Nephron (organoid): ENCODE data around the gene SLAMF9.

ENCODE experiments used
- H3K27ac Mint-ChIP-seq, 3 experiments: 2 replicates each; pipeline ENCODE4 v1.8.0; 2020; ENCODE audit warnings: mixed read lengths in 3 of 3, mild to moderate bottlenecking in 2 of 3, moderate library complexity in 1 of 3
- H3K27me3 Mint-ChIP-seq: 2 replicates; pipeline ENCODE4 v1.8.0; 2021; ENCODE audit warnings: low read depth, mild to moderate bottlenecking, moderate library complexity, mixed read lengths
- H3K36me3 Mint-ChIP-seq: 2 replicates; pipeline ENCODE4 v1.8.0; 2020; ENCODE audit warnings: low read depth, mixed read lengths
- H3K4me1 Mint-ChIP-seq: 2 replicates; pipeline ENCODE4 v1.8.0; 2020; ENCODE audit warnings: mixed read lengths
- H3K4me3 Mint-ChIP-seq, 3 experiments: 2 replicates each; pipeline ENCODE4 v1.8.0; 2020; ENCODE audit warnings: mild to moderate bottlenecking in 3 of 3, mixed read lengths in 3 of 3, moderate library complexity in 2 of 3
- H3K9me3 Mint-ChIP-seq: 2 replicates; pipeline ENCODE4 v1.8.0; 2020; ENCODE audit warnings: mixed read lengths
- TF ChIP-seq, protein P1 (sequence below), 3 experiments: fragments of 200-600 bp; sonication (generic); IDR thresholded peaks; one replicate each; pipeline ENCODE4 v1.5.0; 2021; ENCODE audit warnings: antibody characterized with exemption in 3 of 3; ENCODE audit not compliant: unreplicated experiment in 3 of 3

Gene SLAMF9

GRCh38 chr1:159986531-159986930, 32.5 kb upstream of the SLAMF9 start:
- Mint-ChIP-seq H3K27me3 (peaks cover 8% of the 10 kb centered on the region), H3K4me1 (no peaks in the 10 kb centered on the region), H3K9me3 (no peaks in the 10 kb centered on the region), H3K36me3 (no peaks in the 10 kb centered on the region), H3K27ac (no peak overlapping the region), H3K4me3 (no peak overlapping the region)
- TF ChIP-seq, protein P1, sequence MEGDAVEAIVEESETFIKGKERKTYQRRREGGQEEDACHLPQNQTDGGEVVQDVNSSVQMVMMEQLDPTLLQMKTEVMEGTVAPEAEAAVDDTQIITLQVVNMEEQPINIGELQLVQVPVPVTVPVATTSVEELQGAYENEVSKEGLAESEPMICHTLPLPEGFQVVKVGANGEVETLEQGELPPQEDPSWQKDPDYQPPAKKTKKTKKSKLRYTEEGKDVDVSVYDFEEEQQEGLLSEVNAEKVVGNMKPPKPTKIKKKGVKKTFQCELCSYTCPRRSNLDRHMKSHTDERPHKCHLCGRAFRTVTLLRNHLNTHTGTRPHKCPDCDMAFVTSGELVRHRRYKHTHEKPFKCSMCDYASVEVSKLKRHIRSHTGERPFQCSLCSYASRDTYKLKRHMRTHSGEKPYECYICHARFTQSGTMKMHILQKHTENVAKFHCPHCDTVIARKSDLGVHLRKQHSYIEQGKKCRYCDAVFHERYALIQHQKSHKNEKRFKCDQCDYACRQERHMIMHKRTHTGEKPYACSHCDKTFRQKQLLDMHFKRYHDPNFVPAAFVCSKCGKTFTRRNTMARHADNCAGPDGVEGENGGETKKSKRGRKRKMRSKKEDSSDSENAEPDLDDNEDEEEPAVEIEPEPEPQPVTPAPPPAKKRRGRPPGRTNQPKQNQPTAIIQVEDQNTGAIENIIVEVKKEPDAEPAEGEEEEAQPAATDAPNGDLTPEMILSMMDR (IDR thresholded peaks at IDR 0.05; ENCODE audit: unreplicated experiment in 3 of 3): no peak

DNA sequence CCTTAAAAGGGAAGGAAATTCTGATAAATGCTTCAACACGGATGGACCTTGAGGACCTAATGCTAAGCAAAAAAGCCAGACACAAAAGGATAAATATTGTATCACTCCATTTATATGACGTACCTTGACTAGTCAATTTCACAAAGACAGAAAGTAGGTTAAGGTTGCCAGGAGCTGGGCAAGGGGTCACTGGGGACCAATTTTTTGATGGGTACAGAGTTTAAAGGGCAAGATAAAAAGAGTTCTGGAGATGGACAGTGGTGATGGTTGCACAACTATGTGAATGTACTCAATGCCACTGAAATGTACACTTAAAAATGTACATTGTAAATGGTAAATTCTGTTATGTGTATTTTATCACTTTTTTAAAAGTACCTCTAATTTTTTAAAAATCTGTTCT, 32.1 kb upstream of the SLAMF9 start:
- H3K36me3 Mint-ChIP-seq: no peaks in the 10 kb centered on the region
- peaks cover 4% of the 10 kb centered on the region for H3K27me3 Mint-ChIP-seq
- no peaks in the 10 kb centered on the region for H3K9me3 Mint-ChIP-seq
- no peak overlapping the region for H3K4me3 Mint-ChIP-seq
- no peak overlapping the region for H3K27ac Mint-ChIP-seq
- no peaks in the 10 kb centered on the region for H3K4me1 Mint-ChIP-seq
- TF ChIP-seq, protein P1 (IDR thresholded peaks at IDR 0.05; ENCODE audit: unreplicated experiment in 3 of 3): no peak

DNA sequence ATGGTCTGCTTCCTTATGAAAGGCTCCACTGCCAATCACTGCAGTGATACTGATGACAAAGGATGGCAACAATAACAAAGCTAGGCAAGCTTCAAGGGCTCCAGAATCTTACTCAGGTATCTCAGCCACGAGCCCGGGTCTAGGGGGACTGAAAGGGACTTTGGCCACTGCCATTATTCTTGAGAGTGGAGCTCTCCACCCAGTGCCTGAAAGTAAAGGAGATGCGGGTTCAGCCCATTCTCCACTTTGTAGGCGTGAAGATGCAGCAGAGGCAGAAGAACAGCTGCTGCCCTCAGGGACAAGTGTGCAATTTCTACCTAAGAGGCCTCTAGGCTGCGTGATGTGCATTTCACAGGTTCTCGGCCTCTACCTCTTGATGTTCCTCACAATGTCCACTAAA, 31.4 kb upstream of the SLAMF9 start:
- H3K27ac Mint-ChIP-seq: no peak overlapping the region
- H3K36me3 Mint-ChIP-seq: no peaks in the 10 kb centered on the region
- no peaks in the 10 kb centered on the region for H3K9me3 Mint-ChIP-seq
- no peaks in the 10 kb centered on the region for H3K4me1 Mint-ChIP-seq
- TF ChIP-seq, protein P1 (IDR thresholded peaks at IDR 0.05; ENCODE audit: unreplicated experiment in 3 of 3): no peak
- no peak overlapping the region for H3K4me3 Mint-ChIP-seq
- peaks cover 4% of the 10 kb centered on the region for H3K27me3 Mint-ChIP-seq

DNA sequence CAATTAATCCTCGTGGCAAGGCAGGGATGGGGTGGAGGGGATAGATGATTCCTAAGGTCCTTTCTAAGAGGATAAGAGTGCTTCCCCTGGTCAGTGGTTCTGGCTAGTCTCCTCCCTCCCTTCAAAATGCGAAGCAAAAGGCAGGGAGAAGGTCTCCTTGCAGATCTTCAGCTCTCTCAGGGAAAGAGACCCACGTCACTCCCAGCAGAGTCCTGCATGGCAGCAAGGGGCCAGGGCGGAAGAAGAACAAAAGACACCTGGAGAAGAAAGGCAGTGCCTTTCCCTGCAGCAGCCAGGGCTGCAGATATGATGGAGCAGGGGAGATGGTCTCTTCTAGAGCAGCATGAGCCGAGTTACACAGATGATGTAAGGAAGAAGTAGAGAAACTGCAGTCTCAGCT, 29.6 kb upstream of the SLAMF9 start:
- peaks cover 9% of the 10 kb centered on the region for H3K27me3 Mint-ChIP-seq
- no peak overlapping the region for H3K4me3 Mint-ChIP-seq
- H3K36me3 Mint-ChIP-seq: no peaks in the 10 kb centered on the region
- no peaks in the 10 kb centered on the region for H3K9me3 Mint-ChIP-seq
- H3K4me1 Mint-ChIP-seq: peaks cover 10% of the 10 kb centered on the region
- H3K27ac Mint-ChIP-seq: no peak overlapping the region
- TF ChIP-seq, protein P1 (IDR thresholded peaks at IDR 0.05; ENCODE audit: unreplicated experiment in 3 of 3): no peak

- Mint-ChIP-seq H3K9me3 (no peaks in the 10 kb centered on the region), H3K36me3 (no peaks in the 10 kb centered on the region)
- TF ChIP-seq, protein P1 (IDR thresholded peaks at IDR 0.05; ENCODE audit: unreplicated experiment in 3 of 3): no peak
Observed at GRCh38 chr1:159982280-159982679, 28.2 kb upstream of the SLAMF9 start.

GRCh38 chr1:159981351-159982055, 27.5 kb upstream of the SLAMF9 start:
- peaks cover 5% of the 10 kb centered on the region for H3K27me3 Mint-ChIP-seq
- no peak overlapping the region for H3K27ac Mint-ChIP-seq
- no peak overlapping the region for H3K4me3 Mint-ChIP-seq
- TF ChIP-seq, protein P1 (IDR thresholded peaks at IDR 0.05; ENCODE audit: unreplicated experiment in 3 of 3): no peak
- peaks cover 10% of the 10 kb centered on the region for H3K4me1 Mint-ChIP-seq
- no peaks in the 10 kb centered on the region for H3K9me3 Mint-ChIP-seq
- no peaks in the 10 kb centered on the region for H3K36me3 Mint-ChIP-seq

More at GRCh38 chr1:159982280-159982679, 28.2 kb upstream of the SLAMF9 start:
- peaks cover 10% of the 10 kb centered on the region for H3K4me1 Mint-ChIP-seq
- peaks cover 5% of the 10 kb centered on the region for H3K27me3 Mint-ChIP-seq
- no peak overlapping the region for H3K4me3 Mint-ChIP-seq
- H3K27ac Mint-ChIP-seq: no peak overlapping the region
